ENCODE results near the gene TLN1.

TLN1 gene, protein sequence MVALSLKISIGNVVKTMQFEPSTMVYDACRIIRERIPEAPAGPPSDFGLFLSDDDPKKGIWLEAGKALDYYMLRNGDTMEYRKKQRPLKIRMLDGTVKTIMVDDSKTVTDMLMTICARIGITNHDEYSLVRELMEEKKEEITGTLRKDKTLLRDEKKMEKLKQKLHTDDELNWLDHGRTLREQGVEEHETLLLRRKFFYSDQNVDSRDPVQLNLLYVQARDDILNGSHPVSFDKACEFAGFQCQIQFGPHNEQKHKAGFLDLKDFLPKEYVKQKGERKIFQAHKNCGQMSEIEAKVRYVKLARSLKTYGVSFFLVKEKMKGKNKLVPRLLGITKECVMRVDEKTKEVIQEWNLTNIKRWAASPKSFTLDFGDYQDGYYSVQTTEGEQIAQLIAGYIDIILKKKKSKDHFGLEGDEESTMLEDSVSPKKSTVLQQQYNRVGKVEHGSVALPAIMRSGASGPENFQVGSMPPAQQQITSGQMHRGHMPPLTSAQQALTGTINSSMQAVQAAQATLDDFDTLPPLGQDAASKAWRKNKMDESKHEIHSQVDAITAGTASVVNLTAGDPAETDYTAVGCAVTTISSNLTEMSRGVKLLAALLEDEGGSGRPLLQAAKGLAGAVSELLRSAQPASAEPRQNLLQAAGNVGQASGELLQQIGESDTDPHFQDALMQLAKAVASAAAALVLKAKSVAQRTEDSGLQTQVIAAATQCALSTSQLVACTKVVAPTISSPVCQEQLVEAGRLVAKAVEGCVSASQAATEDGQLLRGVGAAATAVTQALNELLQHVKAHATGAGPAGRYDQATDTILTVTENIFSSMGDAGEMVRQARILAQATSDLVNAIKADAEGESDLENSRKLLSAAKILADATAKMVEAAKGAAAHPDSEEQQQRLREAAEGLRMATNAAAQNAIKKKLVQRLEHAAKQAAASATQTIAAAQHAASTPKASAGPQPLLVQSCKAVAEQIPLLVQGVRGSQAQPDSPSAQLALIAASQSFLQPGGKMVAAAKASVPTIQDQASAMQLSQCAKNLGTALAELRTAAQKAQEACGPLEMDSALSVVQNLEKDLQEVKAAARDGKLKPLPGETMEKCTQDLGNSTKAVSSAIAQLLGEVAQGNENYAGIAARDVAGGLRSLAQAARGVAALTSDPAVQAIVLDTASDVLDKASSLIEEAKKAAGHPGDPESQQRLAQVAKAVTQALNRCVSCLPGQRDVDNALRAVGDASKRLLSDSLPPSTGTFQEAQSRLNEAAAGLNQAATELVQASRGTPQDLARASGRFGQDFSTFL (N-terminal part only)

DNA sequence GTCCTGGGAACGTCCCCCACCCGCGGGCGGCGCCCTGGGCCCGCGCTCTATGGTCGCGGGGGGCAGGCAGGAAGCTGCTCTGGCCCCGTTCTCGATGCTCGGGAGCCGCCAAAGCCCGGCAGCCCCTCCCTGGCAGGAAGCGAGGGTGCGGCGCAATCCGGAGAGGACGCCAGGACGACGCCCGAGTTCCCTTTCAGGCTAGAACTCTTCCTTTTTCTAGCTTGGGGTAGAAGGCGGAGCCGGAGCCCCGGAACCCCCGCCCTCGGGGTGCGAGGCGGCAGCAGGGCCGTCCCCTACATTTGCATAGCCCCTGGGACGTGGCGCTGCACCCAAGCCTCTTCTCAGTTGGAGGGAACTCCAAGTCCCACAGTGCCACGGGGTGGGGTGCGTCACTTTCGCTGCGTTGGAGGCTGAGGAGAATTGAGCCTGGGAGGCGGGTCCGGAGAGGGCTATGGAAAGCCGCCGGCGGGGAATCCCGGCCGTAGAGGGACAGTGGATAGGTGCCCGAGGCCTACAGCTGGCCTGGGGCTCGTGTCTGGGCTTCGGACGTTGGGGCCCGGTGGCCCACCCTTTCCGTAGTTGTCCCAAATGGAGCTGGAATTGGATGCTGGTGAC, at the start of gene TLN1, which contains the start of gene CREB3:
Gene TLN1, minus strand, starts transcription at position 11 of the 615 bp plus-strand sequence. CDS start 6,501 bp downstream, outside the sequence.
Gene CREB3, plus strand, starts transcription at position 482 of the 615 bp plus-strand sequence. Its CDS starts 107 bp downstream, at position 589.
- DNase-seq (ENCODE audit: low read depth, low spot score) = peak; percentile 98

DNA sequence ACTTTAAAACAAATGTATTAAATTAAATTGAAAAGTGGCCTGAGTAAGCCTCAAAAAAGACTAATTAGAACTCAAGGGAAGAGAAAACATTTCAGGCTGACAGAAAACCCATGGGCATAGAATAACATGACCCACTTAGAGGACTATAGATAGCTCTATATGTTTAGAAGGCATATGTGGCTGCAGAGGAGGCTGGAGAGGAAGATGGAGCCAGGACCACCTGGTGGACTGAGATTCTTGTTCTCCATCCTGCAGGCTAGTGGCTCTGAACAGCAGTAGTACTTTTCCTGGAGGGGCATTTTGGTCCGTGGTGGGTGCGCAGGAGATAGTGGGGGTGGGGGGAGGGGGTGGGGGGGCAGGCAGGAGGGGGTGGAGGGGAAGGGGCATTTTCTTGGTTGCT, 49.1 kb upstream of the TLN1 start:
- no peak for DNase-seq (ENCODE audit: low read depth, low spot score)

GRCh38 chr9:35778496-35778895, 46.5 kb upstream of the TLN1 start:
- no peak for DNase-seq (ENCODE audit: low read depth, low spot score)

DNA sequence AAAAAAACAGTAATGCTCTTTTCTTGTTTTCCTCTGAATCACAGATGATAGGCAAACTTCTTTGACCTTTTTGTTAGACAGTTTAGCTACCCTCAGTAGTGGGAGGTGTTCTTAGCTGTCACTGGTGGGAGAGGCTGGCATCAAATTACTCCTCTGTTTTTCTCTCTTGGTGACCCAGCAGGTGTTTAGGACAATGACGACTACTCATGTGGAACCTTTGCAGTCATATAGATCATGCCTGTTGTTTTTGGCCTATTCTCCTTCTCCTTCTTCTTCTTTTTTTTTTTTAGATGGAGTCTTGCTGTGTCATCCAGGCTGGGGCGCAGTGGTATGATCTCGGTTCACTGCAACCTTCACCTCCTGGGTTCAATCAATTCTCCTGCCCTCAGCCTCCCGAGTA, 44.0 kb upstream of the TLN1 start:
- DNase-seq (ENCODE audit: low read depth, low spot score) = no peak

GRCh38 chr9:35774907-35775635, 43.1 kb upstream of the TLN1 start:
- DNase-seq (ENCODE audit: low read depth, low spot score) = peak; percentile 8

- DNase-seq (ENCODE audit: low read depth, low spot score) = no peak
These were observed 39.9 kb upstream of the TLN1 start for GRCh38 chr9:35771943-35772342.

GRCh38 chr9:35771534-35771933, 39.5 kb upstream of the TLN1 start:
- DNase-seq (ENCODE audit: low read depth, low spot score) = no peak

GRCh38 chr9:35771075-35771433, 39.1 kb upstream of the TLN1 start:
- no peak for DNase-seq (ENCODE audit: low read depth, low spot score)

DNA sequence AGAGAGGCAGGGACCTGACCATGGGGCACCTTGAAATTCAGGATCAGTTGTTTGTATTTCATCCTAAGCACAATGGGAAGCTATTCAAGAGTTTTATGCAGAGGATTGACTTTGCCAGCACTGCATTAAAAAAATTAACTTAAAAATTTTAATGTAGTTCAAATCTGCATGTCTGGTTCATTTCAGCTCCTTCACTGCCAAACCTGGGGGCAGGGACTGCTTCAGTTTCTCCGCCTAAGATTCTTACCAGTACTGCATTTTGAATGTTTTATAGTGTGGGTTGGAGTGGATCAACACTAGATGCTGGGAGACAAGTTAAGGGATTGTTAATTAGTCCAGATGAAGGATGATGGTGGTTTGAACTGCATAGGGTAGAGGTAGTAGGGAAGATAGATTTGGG, 37.8 kb upstream of the TLN1 start:
- no peak for DNase-seq (ENCODE audit: low read depth, low spot score)

DNA sequence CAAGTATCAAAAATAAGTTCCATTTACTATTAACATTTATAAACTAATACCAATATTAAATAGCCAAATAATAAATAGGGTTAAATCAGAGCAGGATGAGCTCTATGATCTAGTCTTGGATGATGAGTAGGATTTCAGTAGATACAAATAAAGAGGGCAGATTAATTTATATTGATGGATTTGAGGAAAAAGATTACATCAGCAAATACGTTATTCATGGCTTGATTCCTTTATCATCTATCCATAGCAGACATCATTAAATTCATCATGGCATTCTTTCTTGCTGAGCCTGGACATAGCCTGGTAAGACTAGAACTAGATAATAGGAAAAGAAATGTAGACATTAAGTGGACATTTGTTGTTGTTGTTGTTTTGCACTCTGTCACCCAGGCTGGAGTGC, 35.5 kb upstream of the TLN1 start:
- DNase-seq (ENCODE audit: low read depth, low spot score) = no peak

- DNase-seq (ENCODE audit: low read depth, low spot score) = no peak
These were observed 35.0 kb upstream of the TLN1 start for GRCh38 chr9:35766997-35767396.

DNA sequence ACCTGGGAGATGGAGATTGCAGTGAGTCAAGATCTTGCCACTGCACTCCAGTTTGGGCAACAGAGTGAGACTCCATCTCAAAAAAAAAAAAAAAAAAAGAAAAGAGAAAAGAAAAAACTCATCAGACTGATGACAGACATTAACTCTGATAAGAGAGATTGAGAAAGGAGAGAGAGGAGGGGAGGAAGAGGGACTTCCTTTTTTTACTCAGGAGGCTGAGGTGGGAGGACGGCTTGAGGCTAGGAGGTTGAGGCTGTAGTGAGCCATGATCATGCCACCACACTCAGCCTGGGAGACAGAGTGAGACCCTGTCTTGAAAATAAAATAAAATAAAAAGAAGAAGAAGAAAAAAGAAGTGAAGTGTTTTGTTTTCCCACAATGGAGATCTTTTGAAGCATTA, 31.8 kb upstream of the TLN1 start:
- no peak for DNase-seq (ENCODE audit: low read depth, low spot score)

GRCh38 chr9:35763181-35763580, 31.2 kb upstream of the TLN1 start:
- DNase-seq (ENCODE audit: low read depth, low spot score) = no peak

DNA sequence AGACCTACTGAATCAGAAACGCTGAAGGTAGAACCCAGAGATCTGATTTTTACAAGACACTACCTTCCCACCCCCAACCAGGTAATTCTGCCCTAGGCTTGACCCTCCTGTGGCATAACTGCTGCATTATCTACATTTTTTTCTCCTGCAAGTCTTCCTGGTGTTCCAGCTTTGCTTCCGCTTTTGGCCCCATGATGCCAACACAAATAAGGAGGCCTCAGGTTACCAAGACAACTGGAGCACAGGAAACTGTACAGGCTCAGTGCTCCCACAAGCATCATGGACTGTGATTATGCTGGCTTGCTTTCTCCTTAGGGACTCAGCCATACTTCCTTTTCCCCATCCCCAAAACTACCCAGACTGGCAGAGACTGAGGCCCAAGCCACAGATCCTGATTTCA, 28.7 kb upstream of the TLN1 start:
- no peak for DNase-seq (ENCODE audit: low read depth, low spot score)

DNA sequence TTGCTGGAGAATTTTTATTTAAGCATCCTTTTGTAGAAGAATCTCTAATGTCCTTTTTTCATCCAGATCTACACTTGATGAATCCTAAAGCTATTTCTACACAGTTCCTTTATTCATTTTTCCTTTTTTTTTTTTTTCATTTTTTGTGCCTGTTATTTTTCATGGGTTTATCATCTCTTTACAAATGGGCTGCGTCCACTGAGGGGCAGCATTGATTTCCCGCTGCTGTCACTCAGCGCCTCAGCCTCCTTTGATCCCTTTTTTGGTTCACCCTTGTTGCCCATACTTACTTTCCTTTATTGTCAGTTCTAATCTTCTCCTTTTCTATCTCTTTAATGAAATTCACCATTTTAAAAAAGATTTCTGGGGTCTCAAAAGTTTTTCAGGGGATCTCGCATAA, 27.8 kb upstream of the TLN1 start:
- DNase-seq (ENCODE audit: low read depth, low spot score) = no peak

DNA sequence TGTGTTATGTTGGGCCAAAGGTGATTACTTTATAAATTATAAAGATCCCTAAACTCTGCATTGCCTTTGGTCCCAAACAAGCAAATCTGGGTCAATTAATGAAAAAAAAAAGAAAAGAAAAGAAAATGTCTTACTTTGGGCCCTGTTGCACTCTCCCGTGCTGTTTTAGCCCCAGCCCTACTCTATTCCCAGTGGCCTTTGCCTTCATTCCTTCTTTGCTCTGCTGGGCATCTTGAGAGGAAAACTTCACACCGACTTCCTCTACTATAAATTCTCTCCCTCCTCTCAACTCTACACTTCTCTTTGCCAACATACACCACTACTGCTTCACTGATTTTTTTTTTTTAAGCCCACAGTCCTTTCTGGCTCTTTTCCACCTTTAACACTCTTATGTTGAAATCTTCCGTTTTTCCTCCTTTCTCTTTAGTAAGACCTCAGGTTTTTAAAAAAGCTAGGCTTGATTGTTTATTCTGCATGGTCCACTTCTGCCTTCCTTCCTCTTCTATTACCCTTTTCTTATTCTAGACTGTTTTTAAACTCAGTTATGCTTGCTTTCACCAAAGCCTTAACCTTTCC, 26.6 kb upstream of the TLN1 start:
- DNase-seq (ENCODE audit: low read depth, low spot score) = no peak

- DNase-seq (ENCODE audit: low read depth, low spot score) = no peak
These were observed 25.9 kb upstream of the TLN1 start for GRCh38 chr9:35757892-35758275.

- DNase-seq (ENCODE audit: low read depth, low spot score) = peak; percentile 63
These were observed 25.4 kb upstream of the TLN1 start for GRCh38 chr9:35757226-35757891.

GRCh38 chr9:35756275-35757225, 24.6 kb upstream of the TLN1 start:
- DNase-seq (ENCODE audit: low read depth, low spot score) = peak; percentile 71

All from ELF-1 (cell line).